Epithelial cell of proximal tubule (primary cell): Measurements from ENCODE around the gene GOLGA8B. TPM values are rescaled to one million over a fixed set of nuclear protein-coding genes. Genes with fewer than 3 reads are reported as not detected.
"Not testable (repeated sequence)": the region's sequence is repeated elsewhere in the genome, so short reads cannot be mapped to it uniquely, and the experiment has no call there.

Experiments used
- DNase-seq: peaks from one replicate; pipeline ENCODE4 v3.0.0-alpha.2; 2011; ENCODE audit warnings: low read depth
- H3K4me3 ChIP-seq: 2 replicates; pipeline ENCODE4 v1.5.1; 2011; ENCODE audit warnings: low read depth, mild to moderate bottlenecking, low read length
- CTCF ChIP-seq: conservative IDR thresholded peaks from 2 replicates; pipeline ENCODE4 v1.5.1; 2012; ENCODE audit warnings: low read depth, mild to moderate bottlenecking, low read length
- total RNA-seq: library from RNA; depleted of rRNA; stranded (reverse); fragments of >200 nt; gene quantifications from 2 replicates; pipeline ENCODE4 v1.2.3, GENCODE V29; 2015

GOLGA8B gene
- total RNA-seq, result 20.4 and 56.4 TPM in 2 replicates

GRCh38 chr15:34583399-34584329 lies at the start of gene GOLGA8B:
Gene GOLGA8B (minus strand): TSS chr15:34583651. CDS start chr15:34535912, 47,739 bp downstream.
- peak within 1 kb of the TSS; percentile 88 for H3K4me3 ChIP-seq
- TF ChIP-seq CTCF, result no peak
- no peak for DNase-seq

GRCh38 chr15:34633165-34633564 lies 49.7 kb upstream of the GOLGA8B start:
- H3K4me3 ChIP-seq, DNase-seq: not testable (repeated sequence)

- DNase-seq, result no peak
- no peak overlapping the region for H3K4me3 ChIP-seq
- TF ChIP-seq CTCF, result no peak
Observed at GRCh38 chr15:34628577-34629152, 45.2 kb upstream of the GOLGA8B start.

GRCh38 chr15:34625007-34625406 lies 41.6 kb upstream of the GOLGA8B start:
- no peak for DNase-seq
- TF ChIP-seq CTCF, result no peak

GRCh38 chr15:34621675-34622074 lies 38.2 kb upstream of the GOLGA8B start:
- DNase-seq, result no peak
- no peak overlapping the region for H3K4me3 ChIP-seq
- peak; percentile 56 for TF ChIP-seq CTCF

More at GRCh38 chr15:34625007-34625406, 41.6 kb upstream of the GOLGA8B start:
- H3K4me3 ChIP-seq, result no peak overlapping the region

GRCh38 chr15:34620814-34621213 lies 37.4 kb upstream of the GOLGA8B start:
- DNase-seq, result no peak
- no peak for TF ChIP-seq CTCF
- H3K4me3 ChIP-seq, result no peak overlapping the region

- no peak overlapping the region for H3K4me3 ChIP-seq
- TF ChIP-seq CTCF, result no peak
- no peak for DNase-seq
Observed at GRCh38 chr15:34620142-34620541, 36.7 kb upstream of the GOLGA8B start.
